Measurements from ENCODE around the gene STOX2.

- TF ChIP-seq CTCF (conservative IDR thresholded peaks at IDR 0.05) (no peak), ZFX (IDR thresholded peaks at IDR 0.05) (no peak)
These were observed 16.2 kb downstream of the STOX2 start for GRCh38 chr4:183921335-183921734.

Measured in C4-2B (cell line).